GM21423 (cell line): ENCODE measurements around the gene LTA4H.

Experiments used
- ATAC-seq: cut with Tn5 transposase; IDR thresholded peaks from one replicate; pipeline ENCODE4 v1.9.1; 2021; ENCODE audit warnings: mild to moderate bottlenecking, moderate library complexity; ENCODE audit not compliant: unreplicated experiment

Gene LTA4H

DNA sequence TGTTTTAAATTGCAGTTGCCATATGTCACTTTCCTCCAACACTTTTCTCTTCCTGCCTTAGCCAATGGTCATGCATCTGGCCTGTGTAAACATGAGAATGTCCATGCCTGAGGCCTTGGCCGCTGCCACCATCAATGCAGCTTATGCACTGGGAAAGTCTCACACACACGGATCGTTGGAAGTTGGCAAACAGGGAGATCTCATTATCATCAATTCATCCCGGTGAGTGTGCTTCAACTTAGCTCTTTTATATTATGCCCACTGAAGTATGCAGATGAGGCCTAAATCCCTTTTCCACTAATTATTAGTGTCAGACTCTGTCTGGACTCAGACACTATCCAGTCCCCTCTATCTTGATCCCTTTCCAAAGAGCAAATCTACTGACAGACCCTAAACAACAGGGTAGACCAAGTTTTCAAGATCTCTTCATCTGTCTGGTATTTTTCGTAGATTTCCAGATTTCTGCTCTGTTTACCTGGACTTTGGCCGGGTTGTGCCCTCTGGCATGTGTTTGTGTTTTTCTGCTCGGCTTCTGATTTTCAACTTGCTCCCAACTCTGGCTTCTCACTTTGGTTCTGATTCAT is 69.0 kb downstream of the LTA4H start:
- no peak for ATAC-seq

DNA sequence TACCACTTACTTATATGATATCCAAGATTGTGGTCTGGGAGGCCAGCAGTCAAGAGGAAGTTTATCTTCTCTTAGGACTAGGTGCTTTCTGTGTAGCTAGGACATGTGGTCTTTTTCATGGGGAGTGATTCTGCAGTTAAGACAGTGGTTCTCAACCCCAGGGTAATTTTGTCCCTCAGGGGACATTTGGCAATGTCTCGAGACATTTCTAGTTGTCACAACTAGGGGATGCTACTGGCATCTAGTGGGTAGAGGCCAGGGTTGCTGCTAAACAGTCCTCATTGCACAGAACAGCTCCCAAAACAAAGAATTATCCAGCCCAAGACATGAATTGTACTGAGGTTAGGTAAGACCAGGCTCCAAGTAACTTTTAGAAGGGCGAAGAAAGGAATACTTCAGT is 72.3 kb downstream of the LTA4H start:
- no peak for ATAC-seq

- no peak for ATAC-seq
These were observed 73.2 kb downstream of the LTA4H start for GRCh38 chr12:95962222-95962621.

DNA sequence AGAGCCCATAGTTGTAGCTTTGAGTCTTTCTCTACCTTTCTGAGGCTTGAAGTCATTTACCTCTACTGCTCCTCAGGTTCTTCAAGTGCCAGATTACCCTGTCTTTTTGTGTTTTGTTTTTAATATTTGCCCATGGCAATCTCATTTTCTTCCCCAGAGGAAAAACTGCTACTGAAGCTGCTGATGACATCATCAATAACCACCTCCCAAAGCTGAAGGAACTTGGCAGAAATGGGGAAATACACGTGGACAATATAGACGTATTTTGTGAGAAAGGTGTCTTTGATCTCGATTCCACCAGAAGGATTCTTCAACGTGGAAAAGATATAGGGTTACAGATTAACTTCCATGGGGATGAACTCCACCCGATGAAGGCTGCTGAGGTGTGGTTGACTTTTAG is 75.1 kb downstream of the LTA4H start:
- no peak for ATAC-seq

- no peak for ATAC-seq
These were observed 76.3 kb downstream of the LTA4H start for GRCh38 chr12:95959107-95959506.

- ATAC-seq: no peak
These were observed 78.7 kb downstream of the LTA4H start for GRCh38 chr12:95956557-95957145.

DNA sequence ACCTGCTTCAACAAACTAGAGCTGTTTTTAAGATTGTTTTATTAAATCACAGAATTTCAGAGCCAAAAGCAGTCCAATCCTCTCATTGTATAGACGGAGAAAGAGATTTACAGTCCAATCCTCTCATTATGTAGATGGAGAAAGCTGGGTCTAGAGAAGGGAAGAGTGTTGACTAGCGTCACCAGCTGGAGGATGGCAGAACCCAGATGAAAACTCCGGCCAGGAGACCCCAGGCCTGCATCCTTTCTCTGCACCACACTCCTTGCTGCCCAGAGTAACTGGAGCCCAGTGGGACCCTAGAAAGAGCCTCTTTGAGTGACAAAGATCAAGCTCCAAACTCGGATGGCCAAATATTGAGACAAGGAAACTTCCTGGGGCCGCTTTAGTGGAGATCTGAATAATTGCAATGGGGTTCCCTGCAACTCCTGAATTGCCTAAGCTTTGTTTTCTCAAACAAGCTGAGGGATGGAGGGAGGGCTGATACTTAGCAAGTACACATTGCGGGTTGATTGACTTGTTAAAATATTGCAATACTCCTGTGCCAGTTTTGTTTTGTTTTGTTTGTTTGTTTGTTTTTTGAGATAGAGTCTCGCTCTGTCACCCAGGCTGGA is 79.7 kb downstream of the LTA4H start:
- no peak for ATAC-seq

GRCh38 chr12:95953000-95953399 is 82.4 kb downstream of the LTA4H start:
- no peak for ATAC-seq

GRCh38 chr12:95951515-95951914 is 83.9 kb downstream of the LTA4H start:
- no peak for ATAC-seq
